Transverse colon (tissue), 1 donor: Measurements from ENCODE around the gene ENAM.

ENCODE experiments used
- EP300 ChIP-seq: sonication (generic); formaldehyde crosslinking; IDR thresholded peaks from one replicate; pipeline ENCODE4 v1.6.1; 2017; ENCODE audit warnings: antibody characterized with exemption, low read depth
- POLR2A ChIP-seq: fragments of 450-650 bp; IDR thresholded peaks from one replicate; pipeline ENCODE4 v1.6.1; 2016; ENCODE audit warnings: antibody characterized with exemption, mild to moderate bottlenecking, moderate library complexity

DNA sequence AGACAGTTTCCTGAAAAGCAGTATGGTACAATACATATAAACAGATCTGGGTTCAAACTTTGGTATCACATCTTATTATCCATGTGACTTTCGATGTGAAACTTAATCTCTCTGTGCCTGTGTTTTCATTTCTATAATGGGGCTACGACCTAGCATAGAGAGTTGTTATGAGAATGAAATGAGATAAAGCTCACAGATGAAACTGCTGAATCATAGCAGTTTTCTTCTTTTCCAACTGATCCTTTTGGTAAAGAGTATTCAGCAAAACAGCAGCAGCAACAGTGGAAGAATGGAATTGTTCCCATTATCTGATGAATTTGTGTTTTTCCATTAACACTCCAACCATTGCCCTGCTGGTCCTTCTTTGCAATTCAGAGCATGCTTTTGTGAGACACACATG lies 20.2 kb upstream of the ENAM start:
- TF ChIP-seq EP300 (no peak), POLR2A (no peak)
